Gastrocnemius medialis (tissue), 4 donors: ENCODE data around the gene LCNL1.

Source experiments
- POLR2A ChIP-seq, 2 donors: fragments of 450-650 bp; IDR thresholded peaks; one replicate each; pipeline ENCODE4 v1.6.1; 2017; ENCODE audit warnings: antibody characterized with exemption in 2 of 2, mild to moderate bottlenecking in 2 of 2, moderate library complexity in 2 of 2
- TF ChIP-seq, protein P1 (sequence below), 5 experiments: fragments of 450-650 bp in 3 of 5; fragments of 200-600 bp in 2 of 5; sonication (generic) in 2 of 5; IDR thresholded peaks in 4 of 5; conservative IDR thresholded peaks in 1 of 5; 1 replicate in 4 of 5; 2 replicates in 1 of 5; pipeline ENCODE4 v1.5.1; 2016 to 2019; ENCODE audit warnings: antibody characterized with exemption in 5 of 5, mild to moderate bottlenecking in 3 of 5, moderate library complexity in 3 of 5

DNA sequence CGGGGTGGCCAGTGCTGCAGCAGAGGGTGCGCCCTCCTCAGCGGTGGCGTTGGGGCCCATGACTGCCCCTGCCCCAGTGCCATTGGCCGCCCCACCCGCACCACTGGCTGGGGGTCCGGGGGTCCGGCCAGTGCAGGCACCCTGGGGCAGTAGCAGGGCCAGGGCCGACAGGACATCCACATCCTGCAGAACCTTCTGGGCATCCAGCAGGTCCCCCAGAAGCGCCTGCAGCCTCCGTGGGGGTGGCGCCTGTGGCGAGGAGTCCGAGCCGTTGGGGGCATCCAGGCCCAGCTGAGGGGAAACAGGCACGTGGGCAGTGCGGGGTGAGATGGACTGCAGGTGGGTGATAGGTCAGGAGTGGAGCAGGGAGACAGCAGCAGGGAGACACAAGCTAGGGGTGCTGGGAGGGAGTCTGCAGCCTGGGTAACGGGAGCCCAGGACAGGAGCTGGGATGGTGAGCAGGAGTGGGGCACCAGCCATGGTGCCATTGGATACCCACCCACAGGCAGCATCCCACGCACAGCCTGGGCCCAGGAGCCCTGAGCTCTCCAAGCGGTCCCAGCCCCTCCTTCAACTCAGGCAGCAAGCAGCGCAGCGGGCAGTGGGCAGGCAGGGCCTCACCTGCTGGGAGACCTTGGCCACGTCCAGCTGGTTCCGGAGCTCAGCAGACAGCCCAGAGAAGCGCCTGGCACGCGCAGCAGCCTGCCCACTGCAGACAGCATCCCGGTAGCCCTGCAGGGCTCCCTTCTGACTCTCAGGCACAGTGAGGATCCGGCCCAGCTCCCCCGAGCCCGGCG, 38.2 kb downstream of the LCNL1 start:
- TF ChIP-seq, protein P1, sequence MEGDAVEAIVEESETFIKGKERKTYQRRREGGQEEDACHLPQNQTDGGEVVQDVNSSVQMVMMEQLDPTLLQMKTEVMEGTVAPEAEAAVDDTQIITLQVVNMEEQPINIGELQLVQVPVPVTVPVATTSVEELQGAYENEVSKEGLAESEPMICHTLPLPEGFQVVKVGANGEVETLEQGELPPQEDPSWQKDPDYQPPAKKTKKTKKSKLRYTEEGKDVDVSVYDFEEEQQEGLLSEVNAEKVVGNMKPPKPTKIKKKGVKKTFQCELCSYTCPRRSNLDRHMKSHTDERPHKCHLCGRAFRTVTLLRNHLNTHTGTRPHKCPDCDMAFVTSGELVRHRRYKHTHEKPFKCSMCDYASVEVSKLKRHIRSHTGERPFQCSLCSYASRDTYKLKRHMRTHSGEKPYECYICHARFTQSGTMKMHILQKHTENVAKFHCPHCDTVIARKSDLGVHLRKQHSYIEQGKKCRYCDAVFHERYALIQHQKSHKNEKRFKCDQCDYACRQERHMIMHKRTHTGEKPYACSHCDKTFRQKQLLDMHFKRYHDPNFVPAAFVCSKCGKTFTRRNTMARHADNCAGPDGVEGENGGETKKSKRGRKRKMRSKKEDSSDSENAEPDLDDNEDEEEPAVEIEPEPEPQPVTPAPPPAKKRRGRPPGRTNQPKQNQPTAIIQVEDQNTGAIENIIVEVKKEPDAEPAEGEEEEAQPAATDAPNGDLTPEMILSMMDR (IDR thresholded peaks at IDR 0.05 in 4 of 5, conservative IDR thresholded peaks at IDR 0.05 in 1 of 5): no peak
- TF ChIP-seq POLR2A (IDR thresholded peaks at IDR 0.05): no peak
